ENCODE measurements around the gene ATF6. TPM values are rescaled to one million over a fixed set of nuclear protein-coding genes. Genes with fewer than 3 reads are reported as not detected.

Gene ATF6
- total and polyA plus RNA-seq, 9 of the 15 experiments (the other 6 are each of a cell fraction or from before 2014, with no cell fraction given), result 11.7 to 32.4 (median 20.4) TPM

- Histone ChIP-seq H3K9me3 (replicated peaks; ENCODE audit: control insufficient read depth, insufficient read depth, low read depth, low read length) (no peaks in the 10 kb centered on the region), H3K79me2 (ENCODE audit: control insufficient read depth, insufficient read depth, low read length) (peaks cover 24% of the 10 kb centered on the region), H3K9me1 (ENCODE audit: control insufficient read depth, insufficient read depth, low read length) (no peaks in the 10 kb centered on the region), H2AFZ (ENCODE audit: low read depth, low read length) (peak overlapping the region; percentile 76), H3K27ac (ENCODE audit: extremely low read depth, low read depth, low read length) (peak overlapping the region; percentile 94), H3K36me3 (ENCODE audit: control insufficient read depth, insufficient read depth, low read length) (no peaks in the 10 kb centered on the region), H3K4me1 (replicated peaks in 1 of 2; ENCODE audit: control insufficient read depth in 2 of 2, insufficient read depth in 2 of 2, low read length in 2 of 2) (peaks cover 42 to 55% of the 10 kb centered on the region in 2 experiments), H3K9ac (ENCODE audit: insufficient read depth in 1 of 2, low read depth in 2 of 2, low read length in 2 of 2) (peak overlapping the region; percentile 85 to 99), H3K4me2 (ENCODE audit: insufficient read depth, low read length) (peak overlapping the region; percentile 91), H3K27me3 (ENCODE audit: control insufficient read depth in 2 of 2, insufficient read depth in 2 of 2, low read length in 2 of 2) (no peaks in the 10 kb centered on the region), H4K20me1 (replicated peaks; ENCODE audit: control insufficient read depth, insufficient read depth, low read length) (no peaks in the 10 kb centered on the region), H3K4me3 (peak overlapping the region; percentile 74)
- intact Hi-C loops (cut with micrococcal nuclease) (no loop called here), in situ Hi-C loops (cut with MboI) (no loop called here)
- TSS peak; percentile 77 for BruUV-seq (replicated peaks)
- ATAC-seq (peak; percentile 48), FAIRE-seq (no peak), DNase-seq (ENCODE audit: extremely low read depth in 1 of 4, low spot score in 3 of 4) (peak in 3 of 4 experiments; percentile 35 to 37 (median 36))
- CTCF ChIA-PET (ENCODE audit: low intra/inter-chr PET ratio), result no interaction called here
- WGBS (ENCODE audit: insufficient coverage, low coverage, missing lambda C conversion rate), result 36% methylated on average over 31 of the region's 34 CpGs
- POLR2A ChIA-PET, result interaction anchor here (0.6 to 2.6 kb wide), 7 partner anchors 11 to 41 kb away, joined by 3 to 19 read pairs (median 5); partner anchors contain the start of genes DUSP12 and FCRLA
- TF ChIP-seq HNRNPL (IDR thresholded peaks at IDR 0.05; ENCODE audit: low read depth, low read length) (0 out of 2 replicates have a peak, but pooled peaks have one; percentile 78), ZNF311 (CRISPR knock-in tag; IDR thresholded peaks at IDR 0.05) (0 out of 2 replicates have a peak, but pooled peaks have one; percentile 77), MCM2 (IDR thresholded peaks at IDR 0.05; ENCODE audit: low read depth) (no peak), ARHGAP35 (IDR thresholded peaks at IDR 0.05; ENCODE audit: partially characterized antibody) (no peak), KAT7 (CRISPR knock-in tag; IDR thresholded peaks at IDR 0.05; ENCODE audit: borderline replicate concordance) (peak; percentile 49; the same call in 1 of the 2 replicates), CTCF (IDR thresholded peaks at IDR 0.05 in 2 of 3, conservative IDR thresholded peaks at IDR 0.05 in 1 of 3; ENCODE audit: insufficient read depth in 2 of 3, low read depth in 1 of 3, low read length in 3 of 3) (peak; percentile 23 to 41 (median 29); a peak in 3 of 6 replicates), MLX (CRISPR knock-in tag; conservative IDR thresholded peaks at IDR 0.05) (0 out of 4 replicates have a peak, but pooled peaks of 1 of the 2 experiments have one; percentile 16), RBFOX2 (IDR thresholded peaks at IDR 0.05; ENCODE audit: low read depth, low read length) (peak; percentile 72), RAD21 (CRISPR knock-in tag; conservative IDR thresholded peaks at IDR 0.05 in 1 of 2, IDR thresholded peaks at IDR 0.05 in 1 of 2) (peak in 1 of 2 experiments; percentile 3; a peak in 1 of 4 replicates), ZFP91 (CRISPR knock-in tag; IDR thresholded peaks at IDR 0.05) (0 out of 2 replicates have a peak, but pooled peaks have one; percentile 68), ZNF740 (CRISPR knock-in tag; IDR thresholded peaks at IDR 0.05) (peak; percentile 90), ZNF740 (tag; IDR thresholded peaks at IDR 0.05) (0 out of 4 replicates have a peak, but pooled peaks of 1 of the 2 experiments have one; percentile 23), MAZ (CRISPR knock-in tag; conservative IDR thresholded peaks at IDR 0.05 in 1 of 2, IDR thresholded peaks at IDR 0.05 in 1 of 2) (0 out of 4 replicates have a peak, but pooled peaks of 1 of the 2 experiments have one; percentile 13), U2AF1 (optimal IDR thresholded peaks at IDR 0.05; ENCODE audit: low read depth, low read length) (no peak), SRSF3 (IDR thresholded peaks at IDR 0.05; ENCODE audit: insufficient read depth, low read length) (no peak)
Observed at GRCh38 chr1:161725908-161726472, 40.1 kb upstream of the ATF6 start.
